Parathyroid adenoma (tissue), 2 donors: ENCODE measurements around the gene POLR1B.
"Not testable (repeated sequence)": the region's sequence is repeated elsewhere in the genome, so short reads cannot be mapped to it uniquely, and the experiment has no call there.

ENCODE experiments used
- H2AFZ ChIP-seq: fragments of 300-600 bp; sonication (generic); one replicate; pipeline ENCODE4 v1.7.0; 2017; ENCODE audit warnings: antibody characterized with exemption, mild to moderate bottlenecking
- H3K27ac ChIP-seq: fragments of 300-600 bp; sonication (generic); one replicate; pipeline ENCODE4 v1.7.0; 2017
- H3K27me3 ChIP-seq: fragments of 300-600 bp; sonication (generic); one replicate; pipeline ENCODE4 v1.7.0; 2017; ENCODE audit warnings: low read length; ENCODE audit not compliant: control insufficient read depth, insufficient read depth
- H3K36me3 ChIP-seq: fragments of 300-600 bp; sonication (generic); one replicate; pipeline ENCODE4 v1.7.0; 2017; ENCODE audit warnings: low read length; ENCODE audit not compliant: control insufficient read depth, insufficient read depth
- H3K4me1 ChIP-seq: fragments of 300-600 bp; sonication (generic); one replicate; pipeline ENCODE4 v1.7.0; 2017; ENCODE audit warnings: control low read depth
- H3K4me2 ChIP-seq: fragments of 300-600 bp; sonication (generic); one replicate; pipeline ENCODE4 v1.7.0; 2017; ENCODE audit warnings: low read length
- H3K4me3 ChIP-seq: fragments of 300-600 bp; sonication (generic); one replicate; pipeline ENCODE4 v1.7.0; 2017; ENCODE audit warnings: low read depth, low read length
- H3K79me2 ChIP-seq: fragments of 300-600 bp; sonication (generic); one replicate; pipeline ENCODE4 v1.7.0; 2017; ENCODE audit warnings: control low read depth
- H3K9ac ChIP-seq: fragments of 300-600 bp; sonication (generic); one replicate; pipeline ENCODE4 v1.7.0; 2017; ENCODE audit warnings: mild to moderate bottlenecking
- H3K9me3 ChIP-seq: fragments of 300-600 bp; sonication (generic); one replicate; pipeline ENCODE4 v1.7.0; 2017; ENCODE audit warnings: low read length; ENCODE audit not compliant: control insufficient read depth
- TF ChIP-seq, protein P1 (sequence below): fragments of 300-600 bp; sonication (generic); IDR thresholded peaks from one replicate; pipeline ENCODE4 v1.7.0; 2017; ENCODE audit warnings: antibody characterized with exemption, mild to moderate bottlenecking
- donor health status: primary hyperparathyroidism.

POLR1B gene

DNA sequence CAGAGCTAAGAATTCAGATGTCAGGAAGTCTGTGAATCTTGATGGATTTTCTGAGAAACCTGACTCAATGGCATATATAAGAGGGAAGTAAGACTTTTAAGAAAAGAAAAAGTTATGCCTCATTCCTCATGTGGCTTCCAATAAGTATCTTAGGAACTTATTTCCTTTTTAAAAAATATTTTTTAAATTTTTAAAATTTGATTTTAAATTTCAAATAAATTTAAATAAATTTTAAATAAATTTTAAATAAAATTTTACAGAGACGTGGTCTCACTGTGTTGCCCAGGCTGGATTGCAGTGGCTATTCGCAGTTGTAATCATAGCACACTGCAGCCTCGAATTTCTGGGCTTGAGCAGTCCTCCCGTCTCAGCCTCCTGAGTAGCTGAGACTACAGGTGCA lies 11.5 kb upstream of the POLR1B start:
- H3K79me2 ChIP-seq, result no peaks in the 10 kb centered on the region
- TF ChIP-seq, protein P1, sequence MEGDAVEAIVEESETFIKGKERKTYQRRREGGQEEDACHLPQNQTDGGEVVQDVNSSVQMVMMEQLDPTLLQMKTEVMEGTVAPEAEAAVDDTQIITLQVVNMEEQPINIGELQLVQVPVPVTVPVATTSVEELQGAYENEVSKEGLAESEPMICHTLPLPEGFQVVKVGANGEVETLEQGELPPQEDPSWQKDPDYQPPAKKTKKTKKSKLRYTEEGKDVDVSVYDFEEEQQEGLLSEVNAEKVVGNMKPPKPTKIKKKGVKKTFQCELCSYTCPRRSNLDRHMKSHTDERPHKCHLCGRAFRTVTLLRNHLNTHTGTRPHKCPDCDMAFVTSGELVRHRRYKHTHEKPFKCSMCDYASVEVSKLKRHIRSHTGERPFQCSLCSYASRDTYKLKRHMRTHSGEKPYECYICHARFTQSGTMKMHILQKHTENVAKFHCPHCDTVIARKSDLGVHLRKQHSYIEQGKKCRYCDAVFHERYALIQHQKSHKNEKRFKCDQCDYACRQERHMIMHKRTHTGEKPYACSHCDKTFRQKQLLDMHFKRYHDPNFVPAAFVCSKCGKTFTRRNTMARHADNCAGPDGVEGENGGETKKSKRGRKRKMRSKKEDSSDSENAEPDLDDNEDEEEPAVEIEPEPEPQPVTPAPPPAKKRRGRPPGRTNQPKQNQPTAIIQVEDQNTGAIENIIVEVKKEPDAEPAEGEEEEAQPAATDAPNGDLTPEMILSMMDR, result no peak
- H3K27ac ChIP-seq, result no peak overlapping the region
- H3K4me1 ChIP-seq, result no peaks in the 10 kb centered on the region
- H3K9me3 ChIP-seq, result no peaks in the 10 kb centered on the region
- H3K4me2 ChIP-seq, result no peak overlapping the region
- H3K4me3 ChIP-seq, result no peak overlapping the region
- H2AFZ ChIP-seq, result no peak overlapping the region
- H3K36me3 ChIP-seq, result no peaks in the 10 kb centered on the region
- H3K9ac ChIP-seq, result no peak overlapping the region
- no peaks in the 10 kb centered on the region for H3K27me3 ChIP-seq

DNA sequence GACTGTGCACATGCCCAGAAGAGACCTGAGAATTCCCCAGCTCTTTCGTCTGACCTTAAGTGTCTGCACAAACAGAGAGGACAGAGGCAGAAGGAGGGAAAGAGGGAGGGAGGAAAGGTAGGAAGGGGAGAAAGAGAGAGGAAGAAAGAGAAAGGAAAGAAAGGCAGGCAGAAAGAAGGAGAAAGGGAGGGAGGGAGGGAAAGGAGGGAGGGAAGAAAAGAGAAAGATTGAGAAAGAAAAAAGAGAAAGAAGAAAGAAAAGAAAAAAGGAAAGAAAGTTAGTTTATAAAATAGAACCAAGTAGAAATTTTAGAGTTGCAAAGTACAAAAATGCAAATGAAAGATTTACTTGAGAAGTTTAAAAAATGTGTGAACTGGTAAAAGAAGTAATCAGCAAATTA lies 7.4 kb upstream of the POLR1B start:
- Histone ChIP-seq H3K9me3 (no peaks in the 10 kb centered on the region), H3K27ac (no peak overlapping the region), H2AFZ (no peak overlapping the region), H3K9ac (no peak overlapping the region), H3K79me2 (no peaks in the 10 kb centered on the region), H3K27me3 (no peaks in the 10 kb centered on the region), H3K4me3 (no peak overlapping the region), H3K36me3 (no peaks in the 10 kb centered on the region), H3K4me1 (no peaks in the 10 kb centered on the region), H3K4me2 (no peak overlapping the region)
- TF ChIP-seq, protein P1, result no peak

DNA sequence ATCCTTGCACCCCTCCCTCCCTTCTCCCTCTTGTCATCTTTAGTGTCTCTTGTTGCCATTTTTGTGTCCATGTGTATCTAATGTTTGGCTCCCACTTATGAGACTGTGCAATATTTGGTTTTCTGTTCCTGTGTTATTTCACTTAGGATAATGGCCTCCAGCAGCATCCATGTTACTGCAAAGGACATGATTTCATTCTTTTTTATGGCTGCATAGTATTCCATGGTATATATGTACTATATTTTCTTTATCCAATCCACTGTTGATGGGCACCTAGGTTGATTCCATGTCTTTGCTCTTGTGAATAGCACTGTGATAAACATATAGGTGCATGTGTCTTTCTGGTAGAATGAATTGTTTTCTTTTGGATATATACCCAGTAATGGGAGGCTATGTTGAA lies 5.6 kb upstream of the POLR1B start:
- H3K4me3 ChIP-seq, H3K4me1 ChIP-seq, H3K9ac ChIP-seq, H3K27me3 ChIP-seq, H3K79me2 ChIP-seq, H2AFZ ChIP-seq, H3K4me2 ChIP-seq, H3K9me3 ChIP-seq, H3K36me3 ChIP-seq, H3K27ac ChIP-seq: not testable (repeated sequence)

DNA sequence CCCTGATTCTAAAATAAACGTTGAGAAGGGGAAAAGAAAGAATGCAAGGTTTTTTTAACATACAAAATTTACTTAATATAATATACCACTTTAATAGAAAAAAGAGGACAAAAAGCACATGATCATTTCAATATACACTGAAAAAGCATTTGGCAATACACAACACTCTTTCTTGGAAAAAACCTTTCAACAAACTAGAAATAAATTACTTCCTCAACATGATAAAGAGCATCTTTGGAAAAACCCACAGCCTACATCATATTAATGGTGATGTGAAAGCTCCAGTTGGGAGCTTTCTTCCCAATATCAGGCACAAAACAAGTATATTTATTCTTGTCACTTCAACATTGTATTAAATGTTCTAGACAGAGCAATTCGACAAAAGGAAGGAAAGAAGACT lies 3.0 kb upstream of the POLR1B start:
- Histone ChIP-seq H3K4me1 (no peaks in the 10 kb centered on the region), H3K4me3 (no peak overlapping the region), H3K27me3 (no peaks in the 10 kb centered on the region), H3K36me3 (no peaks in the 10 kb centered on the region), H3K4me2 (no peak overlapping the region), H2AFZ (no peak overlapping the region), H3K9ac (no peak overlapping the region), H3K9me3 (no peaks in the 10 kb centered on the region), H3K27ac (no peak overlapping the region), H3K79me2 (peaks cover 17% of the 10 kb centered on the region)
- TF ChIP-seq, protein P1, result no peak

DNA sequence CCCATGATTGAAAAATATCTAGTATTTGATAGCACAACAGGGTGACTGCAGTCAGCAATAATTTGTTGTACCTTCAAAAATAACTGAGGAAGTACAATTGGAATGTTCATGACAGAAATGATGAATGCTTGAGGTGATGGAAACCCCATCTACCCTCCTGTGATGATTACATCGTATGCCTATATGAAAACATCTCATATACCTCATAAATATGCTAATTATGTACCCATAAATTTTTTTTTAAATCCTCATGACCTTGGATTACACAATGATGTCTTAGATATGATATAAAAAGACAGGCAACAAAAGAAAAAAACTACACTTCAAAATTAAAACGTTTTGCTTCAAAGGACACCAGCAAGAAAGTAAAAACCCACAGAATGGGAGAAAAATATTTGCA lies 1.4 kb upstream of the POLR1B start:
- Histone ChIP-seq H3K9me3 (no peaks in the 10 kb centered on the region), H3K9ac (no peak overlapping the region), H3K4me3 (no peak overlapping the region), H3K4me2 (no peak overlapping the region), H3K27me3 (no peaks in the 10 kb centered on the region), H3K4me1 (no peaks in the 10 kb centered on the region), H3K79me2 (peaks cover 17% of the 10 kb centered on the region), H3K36me3 (no peaks in the 10 kb centered on the region), H3K27ac (no peak overlapping the region), H2AFZ (peak overlapping the region; percentile 18)
- TF ChIP-seq, protein P1, result no peak
